Tibial nerve (tissue), 4 donors: ENCODE results near the gene RASAL2. TPM values are rescaled to one million over a fixed set of nuclear protein-coding genes. Genes with fewer than 3 reads are reported as not detected.
"Not testable (repeated sequence)": the region's sequence is repeated elsewhere in the genome, so short reads cannot be mapped to it uniquely, and the experiment has no call there.

ENCODE experiments used
- DNase-seq, 2 donors: peaks; one replicate each; pipeline ENCODE4 v3.0.0-alpha.2; 2019; ENCODE audit warnings: low spot score in 2 of 2
- H3K27ac ChIP-seq, 4 donors: fragments of 200-600 bp; sonication (generic) in 3 of 4; one replicate each; pipeline ENCODE4 v1.5.1; 2017 to 2019; ENCODE audit warnings: mild to moderate bottlenecking in 1 of 4
- H3K27me3 ChIP-seq, 2 donors: fragments of 200-600 bp; sonication (generic) in 1 of 2; one replicate each; pipeline versions ENCODE4 v1.5.1 to v1.6.0; 2017 to 2019
- H3K36me3 ChIP-seq, 3 donors: fragments of 200-600 bp; sonication (generic); one replicate each; pipeline ENCODE4 v1.5.1; 2018 to 2019
- H3K4me1 ChIP-seq, 4 donors: fragments of 200-600 bp; sonication (generic) in 3 of 4; one replicate each; pipeline ENCODE4 v1.5.1; 2017 to 2019
- H3K4me3 ChIP-seq, 4 donors: fragments of 200-600 bp; sonication (generic) in 3 of 4; one replicate each; pipeline ENCODE4 v1.5.1; 2017 to 2019; ENCODE audit warnings: mild to moderate bottlenecking in 1 of 4, moderate library complexity in 1 of 4
- H3K9me3 ChIP-seq, 4 donors: fragments of 200-600 bp; sonication (generic) in 3 of 4; one replicate each; pipeline ENCODE4 v1.5.1; 2017 to 2019
- EP300 ChIP-seq, 2 donors: sonication (generic); formaldehyde crosslinking; IDR thresholded peaks; one replicate each; pipeline ENCODE4 v1.6.1; 2017; ENCODE audit warnings: antibody characterized with exemption in 2 of 2, mild to moderate bottlenecking in 1 of 2
- POLR2A ChIP-seq, 2 donors: fragments of 450-650 bp; IDR thresholded peaks; one replicate each; pipeline ENCODE4 v1.6.1; 2017; ENCODE audit warnings: antibody characterized with exemption in 2 of 2, mild to moderate bottlenecking in 2 of 2, moderate library complexity in 2 of 2
- WGBS, 2 donors: methylation state at CpG; one replicate each; pipeline ENCODE4 v1.1.5; 2018; 5-methylcytosine and 5-hydroxymethylcytosine counted together
- total RNA-seq, 4 donors: library from RNA; depleted of rRNA; stranded (reverse); fragments of >200 nt; gene quantifications; one replicate each; pipeline ENCODE4 v1.1.0, GENCODE V29; 2016
- TF ChIP-seq, protein P1 (sequence below), 5 experiments: fragments of 200-600 bp in 3 of 5; fragments of 450-650 bp in 2 of 5; sonication (generic) in 3 of 5; IDR thresholded peaks; one replicate each; pipeline ENCODE4 v1.5.1; 2016 to 2019; ENCODE audit warnings: antibody characterized with exemption in 5 of 5, mild to moderate bottlenecking in 3 of 5, moderate library complexity in 2 of 5

Gene RASAL2
- total RNA-seq, 4 donors from 2014 or later, result 40.5 to 44.8 (median 43.0) TPM

DNA sequence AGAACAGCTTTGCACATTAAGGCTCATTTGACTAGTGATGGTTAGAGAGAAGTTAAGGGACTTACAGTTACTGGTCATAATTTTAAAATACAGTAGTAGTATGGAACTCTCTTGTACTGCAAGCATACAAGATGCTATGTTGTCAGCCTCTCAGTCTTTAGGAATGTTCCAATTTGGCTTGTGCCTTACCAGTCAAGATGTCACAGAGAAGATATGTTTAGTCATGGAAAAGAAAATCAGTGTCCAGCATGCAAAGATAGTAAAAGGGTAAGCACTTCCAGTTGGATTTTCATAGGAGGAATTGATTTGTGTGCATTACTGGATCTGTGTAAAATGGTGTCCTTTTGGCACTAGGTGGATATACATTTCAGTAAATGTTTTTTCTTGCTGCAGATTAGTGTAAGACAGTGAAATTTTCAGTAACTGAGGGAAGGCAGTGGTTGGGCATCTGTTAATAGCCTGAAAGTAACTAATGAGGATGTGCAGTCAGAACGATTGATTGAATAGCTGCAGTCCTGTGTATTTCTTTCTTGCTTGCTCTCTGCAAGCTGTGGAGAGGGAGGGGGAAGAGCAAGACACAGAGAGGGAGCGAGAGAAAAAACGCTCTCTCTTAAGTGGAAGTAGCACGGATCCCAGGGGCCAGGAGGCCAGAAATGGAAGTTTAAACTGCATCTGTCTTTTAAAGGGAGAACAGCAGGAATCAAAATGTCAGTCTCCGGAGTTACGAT is 294.7 kb downstream of the RASAL2 start:
- H3K36me3 ChIP-seq, result no peaks in the 10 kb centered on the region
- no peak for DNase-seq
- whole genome bisulfite sequencing, 2 donors, result 17 to 28% methylated on average over 6 of the region's 6 CpGs
- TF ChIP-seq, protein P1, sequence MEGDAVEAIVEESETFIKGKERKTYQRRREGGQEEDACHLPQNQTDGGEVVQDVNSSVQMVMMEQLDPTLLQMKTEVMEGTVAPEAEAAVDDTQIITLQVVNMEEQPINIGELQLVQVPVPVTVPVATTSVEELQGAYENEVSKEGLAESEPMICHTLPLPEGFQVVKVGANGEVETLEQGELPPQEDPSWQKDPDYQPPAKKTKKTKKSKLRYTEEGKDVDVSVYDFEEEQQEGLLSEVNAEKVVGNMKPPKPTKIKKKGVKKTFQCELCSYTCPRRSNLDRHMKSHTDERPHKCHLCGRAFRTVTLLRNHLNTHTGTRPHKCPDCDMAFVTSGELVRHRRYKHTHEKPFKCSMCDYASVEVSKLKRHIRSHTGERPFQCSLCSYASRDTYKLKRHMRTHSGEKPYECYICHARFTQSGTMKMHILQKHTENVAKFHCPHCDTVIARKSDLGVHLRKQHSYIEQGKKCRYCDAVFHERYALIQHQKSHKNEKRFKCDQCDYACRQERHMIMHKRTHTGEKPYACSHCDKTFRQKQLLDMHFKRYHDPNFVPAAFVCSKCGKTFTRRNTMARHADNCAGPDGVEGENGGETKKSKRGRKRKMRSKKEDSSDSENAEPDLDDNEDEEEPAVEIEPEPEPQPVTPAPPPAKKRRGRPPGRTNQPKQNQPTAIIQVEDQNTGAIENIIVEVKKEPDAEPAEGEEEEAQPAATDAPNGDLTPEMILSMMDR (IDR thresholded peaks at IDR 0.05), result no peak
- no peaks in the 10 kb centered on the region for H3K27me3 ChIP-seq
- peaks cover 0 to 14% (median 0%) of the 10 kb centered on the region in 4 donors for H3K4me1 ChIP-seq
- no peak overlapping the region for H3K4me3 ChIP-seq
- no peak overlapping the region for H3K27ac ChIP-seq
- H3K9me3 ChIP-seq, result no peaks in the 10 kb centered on the region

DNA sequence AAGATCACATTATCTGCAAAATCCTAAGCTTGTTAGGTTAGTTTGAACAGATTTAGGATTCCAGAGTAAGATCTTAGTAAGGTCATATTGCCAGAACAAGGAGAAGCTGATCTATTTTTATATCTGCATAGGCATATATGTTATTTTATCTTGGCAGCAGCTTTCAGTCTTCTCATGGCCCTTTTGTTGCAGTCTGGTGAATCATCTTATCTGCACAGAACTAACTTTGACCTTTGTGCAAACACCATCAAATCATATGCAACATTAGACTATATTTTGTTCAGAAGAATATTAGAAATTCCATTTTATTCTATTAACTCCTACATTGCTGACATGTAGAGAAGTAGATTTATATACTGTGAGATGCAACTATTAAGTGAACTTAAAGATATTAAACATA is 295.5 kb downstream of the RASAL2 start:
- TF ChIP-seq EP300 (IDR thresholded peaks at IDR 0.05) (no peak), POLR2A (IDR thresholded peaks at IDR 0.05) (no peak)
- TF ChIP-seq, protein P1 (IDR thresholded peaks at IDR 0.05), result no peak
- H3K36me3 ChIP-seq, result no peaks in the 10 kb centered on the region
- H3K4me3 ChIP-seq, result no peak overlapping the region
- no peak overlapping the region for H3K27ac ChIP-seq
- no peaks in the 10 kb centered on the region for H3K9me3 ChIP-seq
- H3K27me3 ChIP-seq, result no peaks in the 10 kb centered on the region
- no peak for DNase-seq
- H3K4me1 ChIP-seq, result peaks cover 0 to 14% (median 0%) of the 10 kb centered on the region in 4 donors

DNA sequence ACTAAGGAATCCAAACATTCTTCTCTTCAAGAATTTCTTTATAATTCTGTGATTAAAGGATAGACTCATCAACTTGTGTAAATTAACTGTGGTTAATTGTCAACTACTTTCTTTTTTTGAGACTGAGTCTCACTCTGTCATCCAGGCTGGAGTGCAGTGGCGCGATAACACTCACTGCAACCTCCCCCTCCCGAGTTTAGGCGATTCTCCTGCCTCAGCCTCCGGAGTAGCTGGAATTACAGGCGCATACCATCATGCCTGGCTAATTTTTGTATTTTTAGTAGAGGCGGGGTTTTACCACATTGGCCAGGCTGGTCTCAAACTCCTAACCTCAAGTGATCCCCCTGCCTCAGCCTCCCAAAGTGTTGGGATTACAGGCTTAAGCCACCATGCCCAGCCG is 296.4 kb downstream of the RASAL2 start:
- H3K4me1 ChIP-seq, result peaks cover 0 to 14% (median 0%) of the 10 kb centered on the region in 4 donors
- DNase-seq, H3K4me3 ChIP-seq, H3K27ac ChIP-seq, H3K9me3 ChIP-seq, H3K36me3 ChIP-seq, H3K27me3 ChIP-seq: not testable (repeated sequence)
- 90 to 93% methylated on average over 8 of the region's 8 CpGs for WGBS, 2 donors

DNA sequence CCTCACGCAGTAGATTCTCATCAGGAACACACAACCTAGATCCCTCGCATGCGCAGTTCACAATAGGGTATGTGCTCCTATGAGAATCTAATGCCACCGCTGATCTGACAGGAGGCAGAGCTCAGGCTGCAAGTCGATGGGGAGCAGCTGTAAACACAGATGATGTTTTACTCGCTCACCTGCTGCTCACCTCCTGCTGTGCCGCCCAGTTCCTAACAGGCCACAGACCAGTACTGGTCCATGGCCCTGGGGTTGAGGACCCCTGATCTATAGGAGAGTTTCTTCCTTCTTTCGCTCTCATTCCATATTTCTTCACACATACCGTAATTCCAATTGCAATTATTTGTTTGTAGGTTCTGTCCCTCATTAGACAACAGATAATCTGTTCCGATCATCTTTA is 299.5 kb downstream of the RASAL2 start:
- DNase-seq, result no peak
- peaks cover 0 to 12% (median 0%) of the 10 kb centered on the region in 4 donors for H3K4me1 ChIP-seq
- 89 to 90% methylated on average over 10 of the region's 10 CpGs for WGBS, 2 donors

DNA sequence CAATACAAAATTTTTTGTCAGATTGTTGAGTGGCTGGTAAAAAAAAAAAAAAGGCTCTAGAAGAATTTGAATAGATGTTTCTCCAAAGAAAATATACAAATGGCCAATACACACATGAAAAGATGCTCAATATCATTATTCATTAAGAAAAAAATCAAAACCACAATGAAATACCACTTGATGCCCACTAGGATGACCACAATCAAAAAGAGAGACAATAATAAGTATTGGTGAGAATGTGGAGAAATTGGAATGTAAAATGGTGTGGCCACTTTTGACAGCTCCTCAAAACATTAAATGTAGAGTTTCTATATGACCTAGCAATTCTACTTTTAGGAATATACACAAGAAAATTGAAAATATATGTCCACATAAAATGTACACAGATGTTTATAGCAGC is 302.9 kb downstream of the RASAL2 start:
- no peaks in the 10 kb centered on the region for H3K27me3 ChIP-seq
- H3K36me3 ChIP-seq, result no peaks in the 10 kb centered on the region
- TF ChIP-seq POLR2A (IDR thresholded peaks at IDR 0.05), result no peak
- no peak for TF ChIP-seq EP300 (IDR thresholded peaks at IDR 0.05)
- TF ChIP-seq, protein P1 (IDR thresholded peaks at IDR 0.05), result no peak
- DNase-seq, result no peak
- no peaks in the 10 kb centered on the region for H3K4me1 ChIP-seq
- no peaks in the 10 kb centered on the region for H3K9me3 ChIP-seq
- no peak overlapping the region for H3K4me3 ChIP-seq
- H3K27ac ChIP-seq, result no peak overlapping the region

More for the DNA sequence above, 299.5 kb downstream of the RASAL2 start:
- H3K27me3 ChIP-seq, result no peaks in the 10 kb centered on the region
- no peak overlapping the region for H3K27ac ChIP-seq
- TF ChIP-seq, protein P1 (IDR thresholded peaks at IDR 0.05), result no peak
- TF ChIP-seq EP300 (IDR thresholded peaks at IDR 0.05) (no peak), POLR2A (IDR thresholded peaks at IDR 0.05) (no peak)
- H3K36me3 ChIP-seq, result no peaks in the 10 kb centered on the region
- H3K4me3 ChIP-seq, result no peak overlapping the region
- no peaks in the 10 kb centered on the region for H3K9me3 ChIP-seq

DNA sequence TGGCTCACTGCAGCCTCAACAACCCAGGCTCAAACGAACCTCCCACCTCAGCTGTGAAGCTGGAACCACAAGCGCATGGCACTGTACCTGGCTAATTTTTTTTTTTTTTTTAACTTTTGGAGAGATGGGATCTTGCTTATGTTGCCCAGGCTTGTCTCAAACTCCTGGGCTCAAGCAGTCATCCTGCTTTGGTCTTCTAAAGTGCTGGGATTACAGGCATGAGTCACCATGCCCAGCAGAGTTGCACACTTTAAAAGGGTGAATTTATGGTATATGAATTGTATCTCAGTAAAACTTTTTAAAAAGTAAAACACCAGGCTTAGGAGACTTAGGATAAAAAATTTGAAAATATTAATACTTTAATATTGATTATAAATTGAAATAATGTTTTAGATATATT is 303.8 kb downstream of the RASAL2 start:
- H3K27me3 ChIP-seq, result no peaks in the 10 kb centered on the region
- no peak for TF ChIP-seq EP300 (IDR thresholded peaks at IDR 0.05)
- TF ChIP-seq, protein P1 (IDR thresholded peaks at IDR 0.05), result no peak
- no peak for TF ChIP-seq POLR2A (IDR thresholded peaks at IDR 0.05)
- no peak overlapping the region for H3K27ac ChIP-seq

More for the DNA sequence above, 303.8 kb downstream of the RASAL2 start:
- DNase-seq, result no peak
- Histone ChIP-seq H3K4me1 (no peaks in the 10 kb centered on the region), H3K36me3 (no peaks in the 10 kb centered on the region), H3K9me3 (no peaks in the 10 kb centered on the region), H3K4me3 (no peak overlapping the region)
- WGBS, 2 donors, result 91 to 93% methylated on average over 2 of the region's 2 CpGs
